Panc1 (cell line): ENCODE results near the gene ZDHHC14. TPM values are rescaled to one million over a fixed set of nuclear protein-coding genes. Genes with fewer than 3 reads are reported as not detected.

Source experiments
- ATAC-seq: fragments of 200-7000 bp; cut with Tn5 transposase; 2 replicates; pipeline ENCODE4 v1.9.1; 2020; ENCODE audit warnings: mild to moderate bottlenecking, moderate library complexity
- BruUV-seq: library from RNA; stranded (reverse); fragments of 400-500 nt; replicated peaks from 2 replicates; lab custom pipeline; 2021; lab: Mats Ljungman, UMichigan
- CTCF ChIA-PET: fragments of 300-600 bp; sonication (Branson Sonifier 250); formaldehyde crosslinking; loops from one replicate; lab custom pipeline; 2022; ENCODE audit warnings: antibody characterized with exemption; lab: Charles Lee
- POLR2A ChIA-PET: fragments of 300-600 bp; sonication (Branson Sonifier 250); formaldehyde crosslinking; loops from one replicate; lab custom pipeline; 2022; ENCODE audit warnings: antibody characterized with exemption; lab: Charles Lee
- DNase-seq: peaks from one replicate; pipeline ENCODE4 v3.0.0-alpha.2; 2010; ENCODE audit warnings: low read depth, low spot score
- H3K27ac ChIP-seq: 2 replicates; pipeline ENCODE4 v1.5.1; 2011; ENCODE audit warnings: mild to moderate bottlenecking, low read length, inconsistent platforms
- H3K27me3 ChIP-seq: fragments of 200-500 bp; sonication (Bioruptor generic); 2 replicates; pipeline ENCODE4 v1.6.0; 2014; ENCODE audit warnings: low read length, inconsistent platforms; ENCODE audit not compliant: control insufficient read depth, insufficient read depth
- H3K36me3 ChIP-seq: fragments of 200-500 bp; sonication (Bioruptor generic); 2 replicates; pipeline ENCODE4 v1.5.1; 2014; ENCODE audit warnings: inconsistent platforms, mild to moderate bottlenecking, low read length, moderate library complexity; ENCODE audit not compliant: control insufficient read depth, insufficient read depth
- H3K4me1 ChIP-seq: 2 replicates; pipeline ENCODE4 v1.5.1; 2011; ENCODE audit warnings: inconsistent platforms, mild to moderate bottlenecking, low read length, moderate library complexity; ENCODE audit not compliant: control insufficient read depth, insufficient read depth
- H3K4me3 ChIP-seq, 2 experiments: 2 replicates each; pipeline ENCODE4 v1.5.1; 2011 to 2012; ENCODE audit warnings: low read depth in 2 of 2, low read length in 2 of 2, mild to moderate bottlenecking in 2 of 2, inconsistent platforms in 1 of 2, moderate library complexity in 1 of 2
- H3K9me3 ChIP-seq: fragments of 200-500 bp; sonication (Bioruptor generic); 2 replicates; pipeline ENCODE4 v1.5.1; 2014; ENCODE audit warnings: low read depth, mild to moderate bottlenecking, inconsistent platforms, low read length, moderate library complexity; ENCODE audit not compliant: control insufficient read depth, insufficient read depth
- POLR2AphosphoS5 ChIP-seq: IDR thresholded peaks from 2 replicates; pipeline ENCODE4 v1.6.1; 2012; ENCODE audit warnings: mild to moderate bottlenecking, low read depth, low read length, moderate library complexity
- TCF7L2 ChIP-seq: IDR thresholded peaks from 2 replicates; pipeline ENCODE4 v1.6.1; 2011; ENCODE audit warnings: mild to moderate bottlenecking, low read depth, low read length, inconsistent platforms
- in situ Hi-C: cut with HindIII; loops from 2 replicates; pipeline ENCODE4 v1.10.0; 2016; ENCODE audit warnings: low sequenced_read_pairs, low pct_unique_long_range_greater_than_20kb
- intact Hi-C: fragments of 100-400 bp; cut with micrococcal nuclease; formaldehyde crosslinking; loops from one replicate; pipeline ENCODE4 v1.10.0; 2022; ENCODE audit not compliant: unreplicated experiment
- total RNA-seq: library from RNA; stranded (reverse); gene quantifications from one replicate; pipeline ENCODE4 v1.2.1, GENCODE V29; 2021; ENCODE audit not compliant: unreplicated experiment
- TF ChIP-seq, protein P1 (sequence below), 2 experiments: IDR thresholded peaks; 2 replicates each; pipeline ENCODE4 v1.6.1; 2011 to 2012; ENCODE audit warnings: low read depth in 2 of 2, control low read depth in 1 of 2, low read length in 1 of 2, mild to moderate bottlenecking in 1 of 2, moderate library complexity in 1 of 2; ENCODE audit not compliant: insufficient read depth in 1 of 2
- TF ChIP-seq, protein P2 (sequence below): fragments of 450-650 bp; IDR thresholded peaks from 2 replicates; pipeline ENCODE4 v1.5.1; 2017; ENCODE audit warnings: mild to moderate bottlenecking

The ZDHHC14 gene
- total RNA-seq, 1 experiment from 2014 or later, result 19.9 TPM

DNA sequence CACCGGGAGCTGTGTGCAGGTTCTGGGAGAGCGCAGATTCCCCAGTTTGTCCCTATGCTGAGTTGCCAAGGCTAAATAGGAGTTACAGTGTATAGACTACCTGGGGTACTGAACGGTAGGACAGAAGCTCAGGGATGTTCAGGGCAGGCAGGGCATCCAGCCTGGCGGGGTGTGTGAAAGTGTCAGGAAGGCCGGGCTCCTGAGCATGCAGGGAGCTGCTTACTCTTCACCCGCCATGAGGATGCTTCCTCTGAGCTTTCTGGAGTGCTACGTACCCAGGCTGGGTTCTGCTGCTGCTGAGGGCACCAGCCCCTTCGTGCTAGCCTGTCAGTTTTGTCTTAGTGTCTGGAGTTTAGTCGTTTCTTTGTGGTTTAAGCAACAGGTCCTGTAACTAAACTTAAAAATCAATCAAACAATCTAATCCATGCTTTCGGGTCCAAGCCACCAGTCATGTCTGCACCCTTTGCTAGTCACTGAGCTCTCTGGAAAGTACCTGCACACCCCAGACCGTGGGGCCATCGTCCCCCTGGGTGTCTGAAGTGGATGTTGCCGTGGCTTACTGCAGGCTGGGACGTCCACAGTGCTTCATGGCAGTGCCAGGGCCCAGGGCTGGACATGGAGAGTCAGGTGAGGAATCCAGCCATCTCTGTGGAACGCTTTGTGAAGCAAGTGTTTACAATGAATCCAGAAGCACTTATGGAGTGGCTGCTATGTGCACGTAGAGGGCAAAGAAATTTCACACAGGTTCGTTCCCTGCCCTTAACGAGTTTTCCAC is 221.7 kb downstream of the ZDHHC14 start:
- Histone ChIP-seq H3K27ac (no peak overlapping the region), H3K36me3 (no peaks in the 10 kb centered on the region; the same call in 1 of the 2 replicates), H3K4me1 (no peaks in the 10 kb centered on the region), H3K4me3 (no peak overlapping the region), H3K9me3 (no peaks in the 10 kb centered on the region), H3K27me3 (no peaks in the 10 kb centered on the region)
- intact Hi-C loops, result no loop called here
- BruUV-seq, result no TSS peak
- ATAC-seq (no peak), DNase-seq (no peak)
- ChIA-PET CTCF (no interaction called here), POLR2A (no interaction called here)
- in situ Hi-C loops, result no loop called here
- TF ChIP-seq POLR2AphosphoS5, result no peak
- TF ChIP-seq, protein P1, sequence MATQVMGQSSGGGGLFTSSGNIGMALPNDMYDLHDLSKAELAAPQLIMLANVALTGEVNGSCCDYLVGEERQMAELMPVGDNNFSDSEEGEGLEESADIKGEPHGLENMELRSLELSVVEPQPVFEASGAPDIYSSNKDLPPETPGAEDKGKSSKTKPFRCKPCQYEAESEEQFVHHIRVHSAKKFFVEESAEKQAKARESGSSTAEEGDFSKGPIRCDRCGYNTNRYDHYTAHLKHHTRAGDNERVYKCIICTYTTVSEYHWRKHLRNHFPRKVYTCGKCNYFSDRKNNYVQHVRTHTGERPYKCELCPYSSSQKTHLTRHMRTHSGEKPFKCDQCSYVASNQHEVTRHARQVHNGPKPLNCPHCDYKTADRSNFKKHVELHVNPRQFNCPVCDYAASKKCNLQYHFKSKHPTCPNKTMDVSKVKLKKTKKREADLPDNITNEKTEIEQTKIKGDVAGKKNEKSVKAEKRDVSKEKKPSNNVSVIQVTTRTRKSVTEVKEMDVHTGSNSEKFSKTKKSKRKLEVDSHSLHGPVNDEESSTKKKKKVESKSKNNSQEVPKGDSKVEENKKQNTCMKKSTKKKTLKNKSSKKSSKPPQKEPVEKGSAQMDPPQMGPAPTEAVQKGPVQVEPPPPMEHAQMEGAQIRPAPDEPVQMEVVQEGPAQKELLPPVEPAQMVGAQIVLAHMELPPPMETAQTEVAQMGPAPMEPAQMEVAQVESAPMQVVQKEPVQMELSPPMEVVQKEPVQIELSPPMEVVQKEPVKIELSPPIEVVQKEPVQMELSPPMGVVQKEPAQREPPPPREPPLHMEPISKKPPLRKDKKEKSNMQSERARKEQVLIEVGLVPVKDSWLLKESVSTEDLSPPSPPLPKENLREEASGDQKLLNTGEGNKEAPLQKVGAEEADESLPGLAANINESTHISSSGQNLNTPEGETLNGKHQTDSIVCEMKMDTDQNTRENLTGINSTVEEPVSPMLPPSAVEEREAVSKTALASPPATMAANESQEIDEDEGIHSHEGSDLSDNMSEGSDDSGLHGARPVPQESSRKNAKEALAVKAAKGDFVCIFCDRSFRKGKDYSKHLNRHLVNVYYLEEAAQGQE (IDR thresholded peaks at IDR 0.05; ENCODE audit: insufficient read depth in 1 of 2, low read depth in 2 of 2, low read length in 1 of 2), result no peak
- no peak for TF ChIP-seq TCF7L2
- TF ChIP-seq, protein P2, sequence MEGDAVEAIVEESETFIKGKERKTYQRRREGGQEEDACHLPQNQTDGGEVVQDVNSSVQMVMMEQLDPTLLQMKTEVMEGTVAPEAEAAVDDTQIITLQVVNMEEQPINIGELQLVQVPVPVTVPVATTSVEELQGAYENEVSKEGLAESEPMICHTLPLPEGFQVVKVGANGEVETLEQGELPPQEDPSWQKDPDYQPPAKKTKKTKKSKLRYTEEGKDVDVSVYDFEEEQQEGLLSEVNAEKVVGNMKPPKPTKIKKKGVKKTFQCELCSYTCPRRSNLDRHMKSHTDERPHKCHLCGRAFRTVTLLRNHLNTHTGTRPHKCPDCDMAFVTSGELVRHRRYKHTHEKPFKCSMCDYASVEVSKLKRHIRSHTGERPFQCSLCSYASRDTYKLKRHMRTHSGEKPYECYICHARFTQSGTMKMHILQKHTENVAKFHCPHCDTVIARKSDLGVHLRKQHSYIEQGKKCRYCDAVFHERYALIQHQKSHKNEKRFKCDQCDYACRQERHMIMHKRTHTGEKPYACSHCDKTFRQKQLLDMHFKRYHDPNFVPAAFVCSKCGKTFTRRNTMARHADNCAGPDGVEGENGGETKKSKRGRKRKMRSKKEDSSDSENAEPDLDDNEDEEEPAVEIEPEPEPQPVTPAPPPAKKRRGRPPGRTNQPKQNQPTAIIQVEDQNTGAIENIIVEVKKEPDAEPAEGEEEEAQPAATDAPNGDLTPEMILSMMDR, result no peak

DNA sequence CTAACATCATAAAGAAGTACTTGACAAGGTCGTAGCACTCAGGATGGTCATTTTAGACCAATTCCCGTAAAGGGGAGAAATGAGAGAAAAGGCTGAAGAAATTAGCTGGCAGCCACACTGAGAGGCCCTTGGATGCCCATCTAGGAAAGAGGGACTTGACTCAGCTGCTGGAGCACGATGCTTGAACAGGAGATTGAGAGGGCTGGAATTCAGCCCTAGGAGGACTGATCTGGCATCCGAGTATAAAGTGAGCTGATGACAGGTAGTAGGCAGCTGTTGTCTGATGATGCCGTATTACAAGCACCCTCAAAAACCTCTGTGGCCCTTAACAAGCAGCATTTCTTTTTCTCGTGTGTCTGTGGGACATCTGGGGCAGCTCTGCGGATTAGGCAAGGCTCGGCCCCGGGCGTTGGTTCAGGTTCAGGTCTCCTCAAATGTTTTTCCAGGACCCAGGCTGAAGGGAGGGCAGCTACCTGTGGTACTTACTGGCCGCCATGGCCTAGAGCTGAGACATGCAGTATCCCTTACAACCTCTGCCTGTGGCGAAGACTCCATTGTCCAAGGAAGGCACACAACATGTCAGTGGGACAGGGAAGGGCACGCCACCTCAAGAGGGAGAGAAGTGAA is 222.4 kb downstream of the ZDHHC14 start:
- H3K4me1 ChIP-seq, result no peaks in the 10 kb centered on the region
- in situ Hi-C loops (no loop called here), intact Hi-C loops (no loop called here)
- H3K27me3 ChIP-seq, result no peaks in the 10 kb centered on the region
- CTCF ChIA-PET, result no interaction called here
- DNase-seq, result no peak
- H3K36me3 ChIP-seq, result no peaks in the 10 kb centered on the region; the same call in 1 of the 2 replicates
- no peak overlapping the region for H3K27ac ChIP-seq
- H3K4me3 ChIP-seq, result no peak overlapping the region
- no peak for ATAC-seq
- no TSS peak for BruUV-seq
- POLR2A ChIA-PET, result interaction anchor here (0.7 kb wide), 1 partner anchor 174 kb away, joined by 6 read pairs; no protein-coding TSS in a partner anchor
- TF ChIP-seq, protein P1 (IDR thresholded peaks at IDR 0.05; ENCODE audit: insufficient read depth in 1 of 2, low read depth in 2 of 2, low read length in 1 of 2), result no peak
- no peaks in the 10 kb centered on the region for H3K9me3 ChIP-seq
